H1 (cell line): ENCODE data around the gene SSTR3. TPM values are rescaled to one million over a fixed set of nuclear protein-coding genes. Genes with fewer than 3 reads are reported as not detected.

Source experiments
- CBX8 ChIP-seq: fragments of 300-800, 300-1000 bp; sonication (generic); IDR thresholded peaks from 2 replicates; pipeline ENCODE4 v1.7.1; 2016; ENCODE audit warnings: low read depth, low read length, borderline replicate concordance
- E2F6 ChIP-seq: IDR thresholded peaks from 2 replicates; pipeline ENCODE4 v1.6.1; 2012; ENCODE audit warnings: inconsistent platforms
- FOSL1 ChIP-seq: IDR thresholded peaks from 2 replicates; pipeline ENCODE4 v1.6.1; 2011; ENCODE audit warnings: mild to moderate bottlenecking, low read depth, low read length, moderate library complexity; ENCODE audit not compliant: insufficient read depth
- GTF2F1 ChIP-seq: IDR thresholded peaks from 2 replicates; pipeline ENCODE4 v1.6.1; 2012; ENCODE audit warnings: low read depth, low read length, improper control_type of control experiment, borderline replicate concordance
- polyA plus RNA-seq, 7 experiments: library from polyadenylated mRNA; depleted of rRNA in 3 of 7; stranded (reverse) in 5 of 7; unstranded in 2 of 7; fragments of >200 nt in 5 of 7; fragments of 200-250 nt in 2 of 7; gene quantifications; 1 replicate in 5 of 7; 2 replicates in 1 of 7; 4 replicates in 1 of 7; pipeline versions ENCODE4 v1.2.1 to v1.2.3, GENCODE V29; 2011 to 2013; ENCODE audit warnings: missing spikeins in 2 of 7, mixed read lengths in 2 of 7
- total RNA-seq: library from RNA; stranded (reverse); fragmentation: NEBNext Ultra II Directional; extraction: Animal tissue kit (Norgen Biotek cat#: 25700); gene quantifications from 2 replicates; pipeline ENCODE4 v1.2.1, GENCODE V29; 2021
- TF ChIP-seq, protein P1 (sequence below): fragments of 300-600 bp; sonication (generic); IDR thresholded peaks from 2 replicates; pipeline ENCODE4 v1.7.1; 2012; ENCODE audit warnings: low read length, moderate library complexity, mild to moderate bottlenecking, inconsistent platforms; ENCODE audit not compliant: insufficient replicate concordance

Gene SSTR3
- total and polyA plus RNA-seq, 2 of the 8 experiments (the other 6 are each of a cell fraction or from before 2014, with no cell fraction given), result 0.22 to 0.77 TPM

DNA sequence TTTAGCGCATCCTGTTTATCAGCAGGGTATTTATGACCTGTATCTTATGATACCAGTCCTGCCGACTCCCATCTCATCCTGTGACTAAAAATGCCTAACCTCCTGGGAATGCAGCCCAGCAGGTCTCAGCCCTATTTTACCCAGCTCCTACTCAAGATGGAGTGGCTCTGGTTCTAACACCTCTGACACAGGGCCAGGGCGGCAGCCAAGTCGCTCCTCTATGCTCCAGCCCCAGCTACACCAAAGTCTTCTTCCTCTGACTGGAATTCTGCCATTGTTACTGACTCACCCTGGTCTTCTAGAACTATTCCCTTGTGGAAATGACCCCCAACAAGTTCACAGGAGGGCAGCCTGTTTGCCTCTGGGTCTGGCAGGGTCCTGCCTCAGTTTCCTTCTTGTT lies 16.4 kb downstream of the SSTR3 start (continued):
- TF ChIP-seq, protein P1, sequence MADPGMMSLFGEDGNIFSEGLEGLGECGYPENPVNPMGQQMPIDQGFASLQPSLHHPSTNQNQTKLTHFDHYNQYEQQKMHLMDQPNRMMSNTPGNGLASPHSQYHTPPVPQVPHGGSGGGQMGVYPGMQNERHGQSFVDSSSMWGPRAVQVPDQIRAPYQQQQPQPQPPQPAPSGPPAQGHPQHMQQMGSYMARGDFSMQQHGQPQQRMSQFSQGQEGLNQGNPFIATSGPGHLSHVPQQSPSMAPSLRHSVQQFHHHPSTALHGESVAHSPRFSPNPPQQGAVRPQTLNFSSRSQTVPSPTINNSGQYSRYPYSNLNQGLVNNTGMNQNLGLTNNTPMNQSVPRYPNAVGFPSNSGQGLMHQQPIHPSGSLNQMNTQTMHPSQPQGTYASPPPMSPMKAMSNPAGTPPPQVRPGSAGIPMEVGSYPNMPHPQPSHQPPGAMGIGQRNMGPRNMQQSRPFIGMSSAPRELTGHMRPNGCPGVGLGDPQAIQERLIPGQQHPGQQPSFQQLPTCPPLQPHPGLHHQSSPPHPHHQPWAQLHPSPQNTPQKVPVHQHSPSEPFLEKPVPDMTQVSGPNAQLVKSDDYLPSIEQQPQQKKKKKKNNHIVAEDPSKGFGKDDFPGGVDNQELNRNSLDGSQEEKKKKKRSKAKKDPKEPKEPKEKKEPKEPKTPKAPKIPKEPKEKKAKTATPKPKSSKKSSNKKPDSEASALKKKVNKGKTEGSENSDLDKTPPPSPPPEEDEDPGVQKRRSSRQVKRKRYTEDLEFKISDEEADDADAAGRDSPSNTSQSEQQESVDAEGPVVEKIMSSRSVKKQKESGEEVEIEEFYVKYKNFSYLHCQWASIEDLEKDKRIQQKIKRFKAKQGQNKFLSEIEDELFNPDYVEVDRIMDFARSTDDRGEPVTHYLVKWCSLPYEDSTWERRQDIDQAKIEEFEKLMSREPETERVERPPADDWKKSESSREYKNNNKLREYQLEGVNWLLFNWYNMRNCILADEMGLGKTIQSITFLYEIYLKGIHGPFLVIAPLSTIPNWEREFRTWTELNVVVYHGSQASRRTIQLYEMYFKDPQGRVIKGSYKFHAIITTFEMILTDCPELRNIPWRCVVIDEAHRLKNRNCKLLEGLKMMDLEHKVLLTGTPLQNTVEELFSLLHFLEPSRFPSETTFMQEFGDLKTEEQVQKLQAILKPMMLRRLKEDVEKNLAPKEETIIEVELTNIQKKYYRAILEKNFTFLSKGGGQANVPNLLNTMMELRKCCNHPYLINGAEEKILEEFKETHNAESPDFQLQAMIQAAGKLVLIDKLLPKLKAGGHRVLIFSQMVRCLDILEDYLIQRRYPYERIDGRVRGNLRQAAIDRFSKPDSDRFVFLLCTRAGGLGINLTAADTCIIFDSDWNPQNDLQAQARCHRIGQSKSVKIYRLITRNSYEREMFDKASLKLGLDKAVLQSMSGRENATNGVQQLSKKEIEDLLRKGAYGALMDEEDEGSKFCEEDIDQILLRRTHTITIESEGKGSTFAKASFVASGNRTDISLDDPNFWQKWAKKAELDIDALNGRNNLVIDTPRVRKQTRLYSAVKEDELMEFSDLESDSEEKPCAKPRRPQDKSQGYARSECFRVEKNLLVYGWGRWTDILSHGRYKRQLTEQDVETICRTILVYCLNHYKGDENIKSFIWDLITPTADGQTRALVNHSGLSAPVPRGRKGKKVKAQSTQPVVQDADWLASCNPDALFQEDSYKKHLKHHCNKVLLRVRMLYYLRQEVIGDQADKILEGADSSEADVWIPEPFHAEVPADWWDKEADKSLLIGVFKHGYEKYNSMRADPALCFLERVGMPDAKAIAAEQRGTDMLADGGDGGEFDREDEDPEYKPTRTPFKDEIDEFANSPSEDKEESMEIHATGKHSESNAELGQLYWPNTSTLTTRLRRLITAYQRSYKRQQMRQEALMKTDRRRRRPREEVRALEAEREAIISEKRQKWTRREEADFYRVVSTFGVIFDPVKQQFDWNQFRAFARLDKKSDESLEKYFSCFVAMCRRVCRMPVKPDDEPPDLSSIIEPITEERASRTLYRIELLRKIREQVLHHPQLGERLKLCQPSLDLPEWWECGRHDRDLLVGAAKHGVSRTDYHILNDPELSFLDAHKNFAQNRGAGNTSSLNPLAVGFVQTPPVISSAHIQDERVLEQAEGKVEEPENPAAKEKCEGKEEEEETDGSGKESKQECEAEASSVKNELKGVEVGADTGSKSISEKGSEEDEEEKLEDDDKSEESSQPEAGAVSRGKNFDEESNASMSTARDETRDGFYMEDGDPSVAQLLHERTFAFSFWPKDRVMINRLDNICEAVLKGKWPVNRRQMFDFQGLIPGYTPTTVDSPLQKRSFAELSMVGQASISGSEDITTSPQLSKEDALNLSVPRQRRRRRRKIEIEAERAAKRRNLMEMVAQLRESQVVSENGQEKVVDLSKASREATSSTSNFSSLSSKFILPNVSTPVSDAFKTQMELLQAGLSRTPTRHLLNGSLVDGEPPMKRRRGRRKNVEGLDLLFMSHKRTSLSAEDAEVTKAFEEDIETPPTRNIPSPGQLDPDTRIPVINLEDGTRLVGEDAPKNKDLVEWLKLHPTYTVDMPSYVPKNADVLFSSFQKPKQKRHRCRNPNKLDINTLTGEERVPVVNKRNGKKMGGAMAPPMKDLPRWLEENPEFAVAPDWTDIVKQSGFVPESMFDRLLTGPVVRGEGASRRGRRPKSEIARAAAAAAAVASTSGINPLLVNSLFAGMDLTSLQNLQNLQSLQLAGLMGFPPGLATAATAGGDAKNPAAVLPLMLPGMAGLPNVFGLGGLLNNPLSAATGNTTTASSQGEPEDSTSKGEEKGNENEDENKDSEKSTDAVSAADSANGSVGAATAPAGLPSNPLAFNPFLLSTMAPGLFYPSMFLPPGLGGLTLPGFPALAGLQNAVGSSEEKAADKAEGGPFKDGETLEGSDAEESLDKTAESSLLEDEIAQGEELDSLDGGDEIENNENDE, result no peak
- no peak for TF ChIP-seq GTF2F1
- TF ChIP-seq CBX8, result no peak
- TF ChIP-seq E2F6, result no peak
- TF ChIP-seq FOSL1, result no peak
